GM12872 (cell line): Measurements from ENCODE around the gene SPAG16.

Experiments used
- CTCF ChIP-seq: IDR thresholded peaks from 3 replicates; pipeline ENCODE4 v1.5.1; 2011; ENCODE audit warnings: low read depth, mild to moderate bottlenecking, low read length, moderate library complexity; ENCODE audit not compliant: insufficient read depth

Gene SPAG16

GRCh38 chr2:214051585-214051984, 767.3 kb downstream of the SPAG16 start:
- no peak for TF ChIP-seq CTCF

- no peak for TF ChIP-seq CTCF
Observed at GRCh38 chr2:214052235-214052634, 768.0 kb downstream of the SPAG16 start.

GRCh38 chr2:214057986-214058385, 773.7 kb downstream of the SPAG16 start:
- TF ChIP-seq CTCF = no peak

- TF ChIP-seq CTCF = no peak
Observed at GRCh38 chr2:214064471-214064870, 780.2 kb downstream of the SPAG16 start.

- no peak for TF ChIP-seq CTCF
Observed at GRCh38 chr2:214066862-214067261, 782.6 kb downstream of the SPAG16 start.

- no peak for TF ChIP-seq CTCF
Observed at GRCh38 chr2:214069254-214069653, 785.0 kb downstream of the SPAG16 start.

GRCh38 chr2:214075456-214075855, 791.2 kb downstream of the SPAG16 start:
- TF ChIP-seq CTCF = no peak

GRCh38 chr2:214076527-214076926, 792.3 kb downstream of the SPAG16 start:
- TF ChIP-seq CTCF = no peak
